Gastroesophageal sphincter (tissue), 3 donors: ENCODE measurements around the gene S100B.

Experiments
- EP300 ChIP-seq: sonication (generic); formaldehyde crosslinking; IDR thresholded peaks from one replicate; pipeline ENCODE4 v1.6.1; 2017; ENCODE audit warnings: antibody characterized with exemption, mild to moderate bottlenecking
- POLR2A ChIP-seq, 2 donors: fragments of 450-650 bp; IDR thresholded peaks; one replicate each; pipeline ENCODE4 v1.6.1; 2017; ENCODE audit warnings: antibody characterized with exemption in 2 of 2, mild to moderate bottlenecking in 2 of 2, moderate library complexity in 1 of 2
- POLR2AphosphoS5 ChIP-seq: sonication (generic); formaldehyde crosslinking; IDR thresholded peaks from one replicate; pipeline ENCODE4 v1.6.1; 2017; ENCODE audit warnings: antibody characterized with exemption
- TF ChIP-seq, protein P1 (sequence below), 4 experiments: fragments of 200-600 bp in 2 of 4; fragments of 450-650 bp in 2 of 4; sonication (generic) in 1 of 4; IDR thresholded peaks; one replicate each; pipeline ENCODE4 v1.5.1; 2017 to 2019; ENCODE audit warnings: antibody characterized with exemption in 4 of 4, mild to moderate bottlenecking in 2 of 4, moderate library complexity in 2 of 4

DNA sequence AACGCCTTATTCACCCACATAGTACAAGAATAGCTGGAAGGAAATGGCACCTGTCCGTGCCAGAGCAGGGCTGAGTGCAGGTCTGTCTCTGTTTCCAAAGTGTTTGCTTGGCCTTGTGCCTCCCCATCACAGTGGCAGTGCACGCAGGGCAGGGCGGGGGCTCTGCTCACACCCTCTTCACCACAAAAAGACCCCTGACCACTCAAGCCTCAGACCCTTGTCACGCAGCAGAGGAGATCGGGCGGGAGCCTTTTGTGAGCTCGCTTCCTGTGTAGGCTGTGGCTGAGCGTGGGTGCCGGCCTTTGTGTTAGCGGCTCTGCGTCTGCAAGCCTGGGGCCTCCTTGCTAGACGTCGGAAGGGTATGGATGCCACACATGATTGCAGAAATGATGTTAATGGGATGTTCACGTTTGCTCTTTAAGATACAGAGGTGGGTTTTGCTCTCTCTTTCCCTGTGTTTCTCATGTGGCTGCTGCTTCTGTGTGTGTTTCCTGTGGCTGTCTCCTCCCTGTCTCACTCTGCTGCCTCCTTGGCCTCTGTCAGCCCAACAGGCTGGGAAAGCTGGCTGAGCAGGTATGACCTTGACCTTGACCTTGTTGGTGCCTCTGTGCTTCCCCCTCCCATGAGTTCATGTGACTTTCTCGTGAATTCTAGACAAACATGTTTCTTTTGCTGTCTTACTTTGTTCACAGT lies 45.4 kb downstream of the S100B start:
- TF ChIP-seq, protein P1, sequence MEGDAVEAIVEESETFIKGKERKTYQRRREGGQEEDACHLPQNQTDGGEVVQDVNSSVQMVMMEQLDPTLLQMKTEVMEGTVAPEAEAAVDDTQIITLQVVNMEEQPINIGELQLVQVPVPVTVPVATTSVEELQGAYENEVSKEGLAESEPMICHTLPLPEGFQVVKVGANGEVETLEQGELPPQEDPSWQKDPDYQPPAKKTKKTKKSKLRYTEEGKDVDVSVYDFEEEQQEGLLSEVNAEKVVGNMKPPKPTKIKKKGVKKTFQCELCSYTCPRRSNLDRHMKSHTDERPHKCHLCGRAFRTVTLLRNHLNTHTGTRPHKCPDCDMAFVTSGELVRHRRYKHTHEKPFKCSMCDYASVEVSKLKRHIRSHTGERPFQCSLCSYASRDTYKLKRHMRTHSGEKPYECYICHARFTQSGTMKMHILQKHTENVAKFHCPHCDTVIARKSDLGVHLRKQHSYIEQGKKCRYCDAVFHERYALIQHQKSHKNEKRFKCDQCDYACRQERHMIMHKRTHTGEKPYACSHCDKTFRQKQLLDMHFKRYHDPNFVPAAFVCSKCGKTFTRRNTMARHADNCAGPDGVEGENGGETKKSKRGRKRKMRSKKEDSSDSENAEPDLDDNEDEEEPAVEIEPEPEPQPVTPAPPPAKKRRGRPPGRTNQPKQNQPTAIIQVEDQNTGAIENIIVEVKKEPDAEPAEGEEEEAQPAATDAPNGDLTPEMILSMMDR (IDR thresholded peaks at IDR 0.05): no peak
- no peak for TF ChIP-seq POLR2AphosphoS5
- no peak for TF ChIP-seq POLR2A (IDR thresholded peaks at IDR 0.05)
- no peak for TF ChIP-seq EP300
